Measurements from ENCODE around the gene TALDO1.

TALDO1 gene

GRCh38 chr11:714436-714835 is 32.8 kb upstream of the TALDO1 start:
- H3K4me3 ChIP-seq (ENCODE audit: low read depth, low read length) = no peak overlapping the region

GRCh38 chr11:719214-720016 is 27.8 kb upstream of the TALDO1 start:
- no peak overlapping the region for H3K4me3 ChIP-seq (ENCODE audit: low read depth, low read length)

GRCh38 chr11:720017-720641 is 27.1 kb upstream of the TALDO1 start:
- no peak overlapping the region for H3K4me3 ChIP-seq (ENCODE audit: low read depth, low read length)

GRCh38 chr11:720642-721246 is 26.5 kb upstream of the TALDO1 start:
- no peak overlapping the region for H3K4me3 ChIP-seq (ENCODE audit: low read depth, low read length)

- no peak overlapping the region for H3K4me3 ChIP-seq (ENCODE audit: low read depth, low read length)
Measured at GRCh38 chr11:721247-721740, 26.0 kb upstream of the TALDO1 start.

- H3K4me3 ChIP-seq (ENCODE audit: low read depth, low read length) = no peak overlapping the region
Measured at GRCh38 chr11:721741-722345, 25.4 kb upstream of the TALDO1 start.

- no peak overlapping the region for H3K4me3 ChIP-seq (ENCODE audit: low read depth, low read length)
Measured at GRCh38 chr11:722346-722811, 24.9 kb upstream of the TALDO1 start.

GRCh38 chr11:723120-723883 is 24.0 kb upstream of the TALDO1 start:
- no peak overlapping the region for H3K4me3 ChIP-seq (ENCODE audit: low read depth, low read length)

- H3K4me3 ChIP-seq (ENCODE audit: low read depth, low read length) = no peak overlapping the region
Measured at GRCh38 chr11:724049-724777, 23.1 kb upstream of the TALDO1 start.

GRCh38 chr11:724778-725386 is 22.4 kb upstream of the TALDO1 start:
- H3K4me3 ChIP-seq (ENCODE audit: low read depth, low read length) = no peak overlapping the region

- peak overlapping the region; percentile 17 for H3K4me3 ChIP-seq (ENCODE audit: low read depth, low read length)
Measured at GRCh38 chr11:725624-726202, 21.6 kb upstream of the TALDO1 start.

- H3K4me3 ChIP-seq (ENCODE audit: low read depth, low read length) = peak overlapping the region; percentile 17
Measured at GRCh38 chr11:726278-727220, 20.7 kb upstream of the TALDO1 start.

GRCh38 chr11:727281-727701 is 20.0 kb upstream of the TALDO1 start:
- H3K4me3 ChIP-seq (ENCODE audit: low read depth, low read length) = no peak overlapping the region

GRCh38 chr11:727859-728748 is 19.2 kb upstream of the TALDO1 start:
- no peak overlapping the region for H3K4me3 ChIP-seq (ENCODE audit: low read depth, low read length)

- no peak overlapping the region for H3K4me3 ChIP-seq (ENCODE audit: low read depth, low read length)
Measured at GRCh38 chr11:728901-729491, 18.3 kb upstream of the TALDO1 start.

GRCh38 chr11:729492-730074 is 17.7 kb upstream of the TALDO1 start:
- H3K4me3 ChIP-seq (ENCODE audit: low read depth, low read length) = no peak overlapping the region
